HCT116 (cell line): Measurements from ENCODE around the gene WWTR1. TPM values are rescaled to one million over a fixed set of nuclear protein-coding genes. Genes with fewer than 3 reads are reported as not detected.

ENCODE experiments used
- ATAC-seq: fragments of 200-7000 bp; cut with Tn5 transposase; 2 replicates; pipeline ENCODE4 v1.9.1; 2020; ENCODE audit warnings: mild to moderate bottlenecking, moderate library complexity
- BruUV-seq: library from RNA; stranded (reverse); fragments of 400-500 nt; replicated peaks from 2 replicates; lab custom pipeline; 2021; lab: Mats Ljungman, UMichigan
- CTCF ChIA-PET: fragments of 300-600 bp; sonication (Branson Sonifier 250); formaldehyde crosslinking; loops from one replicate; lab custom pipeline; 2021; ENCODE audit warnings: antibody characterized with exemption; lab: Charles Lee
- POLR2A ChIA-PET: fragments of 300-600, 350-600 bp; sonication (Branson Sonifier 250); formaldehyde crosslinking; loops from one replicate; lab custom pipeline; 2021; ENCODE audit warnings: antibody characterized with exemption; lab: Charles Lee
- RAD21 ChIA-PET, 2 experiments: fragments of 300-600 bp; sonication (Branson Sonifier 250); formaldehyde crosslinking; loops; one replicate each; lab custom pipeline; 2023; ENCODE audit warnings: low total read pairs in 2 of 2; ENCODE audit not compliant: uncharacterized antibody in 2 of 2, unreplicated experiment in 2 of 2, low non-redundant PET in 1 of 2; lab: Charles Lee
- DNase-seq: peaks from one replicate; pipeline ENCODE4 v3.0.0-alpha.2; 2010; ENCODE audit warnings: low read depth, low spot score
- H2AFZ ChIP-seq: fragments of 200-600 bp; shearing (Covaris generic), sonication (generic); 2 replicates; pipeline ENCODE4 v1.6.1; 2017; ENCODE audit warnings: low read depth, mixed run types, mixed read lengths, antibody characterized with exemption, low read length; ENCODE audit not compliant: poor library complexity, severe bottlenecking
- H3K27ac ChIP-seq: 2 replicates; pipeline ENCODE4 v1.5.1; 2012; ENCODE audit warnings: low read depth, low read length
- H3K27me3 ChIP-seq: fragments of 200-600 bp; sonication (generic); 2 replicates; pipeline ENCODE4 v1.6.1; 2016; ENCODE audit warnings: mixed run types, low read length, mixed read lengths; ENCODE audit not compliant: insufficient read depth
- H3K36me3 ChIP-seq, 2 experiments: fragments of 200-500 bp in 1 of 2; fragments of 200-600 bp in 1 of 2; sonication (Bioruptor generic) in 1 of 2; sonication (generic) in 1 of 2; 2 replicates each; pipeline versions ENCODE4 v1.5.1 to v1.6.1; 2014 to 2016; ENCODE audit warnings: low read length in 2 of 2, inconsistent platforms in 1 of 2, mixed read lengths in 1 of 2, mixed run types in 1 of 2; ENCODE audit not compliant: insufficient read depth in 2 of 2, control insufficient read depth in 1 of 2
- H3K4me1 ChIP-seq, 2 experiments: fragments of 200-600 bp in 1 of 2; sonication (generic) in 1 of 2; 2 replicates each; pipeline versions ENCODE4 v1.5.1 to v1.6.1; 2012 to 2017; ENCODE audit warnings: low read length in 2 of 2, inconsistent platforms in 1 of 2, mild to moderate bottlenecking in 1 of 2, mixed read lengths in 1 of 2, mixed run types in 1 of 2, moderate library complexity in 1 of 2; ENCODE audit not compliant: insufficient read depth in 2 of 2, control insufficient read depth in 1 of 2
- H3K4me2 ChIP-seq: fragments of 200-600 bp; sonication (generic); 2 replicates; pipeline ENCODE4 v1.6.1; 2017; ENCODE audit warnings: mixed run types, low read length, mixed read lengths
- H3K4me3 ChIP-seq, 2 experiments: fragments of 200-600 bp in 1 of 2; sonication (generic) in 1 of 2; replicated peaks in 1 of 2; 2 replicates each; pipeline ENCODE4 v1.5.1; 2011 to 2016; ENCODE audit warnings: low read length in 2 of 2, control low read depth in 1 of 2, low read depth in 1 of 2, mild to moderate bottlenecking in 1 of 2, mixed read lengths in 1 of 2, mixed run types in 1 of 2
- H3K79me2 ChIP-seq: fragments of 200-600 bp; sonication (generic); 2 replicates; pipeline ENCODE4 v1.6.1; 2017; ENCODE audit warnings: mild to moderate bottlenecking, mixed run types, low read length, moderate library complexity, mixed read lengths; ENCODE audit not compliant: insufficient read depth
- H3K9ac ChIP-seq: fragments of 200-600 bp; sonication (generic); 2 replicates; pipeline ENCODE4 v1.6.1; 2016; ENCODE audit warnings: low read length, mixed read lengths
- H3K9me2 ChIP-seq: fragments of 200-600 bp; sonication (generic), shearing (Covaris generic); 2 replicates; pipeline ENCODE4 v1.6.1; 2017; ENCODE audit warnings: mixed run types, mild to moderate bottlenecking, moderate library complexity; ENCODE audit not compliant: insufficient read depth
- H3K9me3 ChIP-seq, 2 experiments: fragments of 200-500 bp in 1 of 2; fragments of 200-600 bp in 1 of 2; sonication (Bioruptor generic) in 1 of 2; sonication (generic) in 1 of 2; 2 replicates each; pipeline ENCODE4 v1.6.1; 2014 to 2017; ENCODE audit warnings: low read length in 2 of 2, mixed read lengths in 2 of 2, inconsistent platforms in 1 of 2, low read depth in 1 of 2, mild to moderate bottlenecking in 1 of 2, mixed run types in 1 of 2, moderate library complexity in 1 of 2; ENCODE audit not compliant: control insufficient read depth in 1 of 2, insufficient read depth in 1 of 2
- H4K20me1 ChIP-seq: fragments of 200-600 bp; sonication (generic), shearing (Covaris generic); 2 replicates; pipeline ENCODE4 v1.6.1; 2017; ENCODE audit warnings: mixed run types, mild to moderate bottlenecking, moderate library complexity; ENCODE audit not compliant: insufficient read depth
- EGR1 ChIP-seq: IDR thresholded peaks from 2 replicates; pipeline ENCODE4 v1.6.1; 2012; ENCODE audit warnings: low read depth
- ELF1 ChIP-seq: IDR thresholded peaks from 2 replicates; pipeline ENCODE4 v1.6.1; 2012; ENCODE audit warnings: low read depth, borderline replicate concordance
- EZH2phosphoT487 ChIP-seq: fragments of 200-600 bp; IDR thresholded peaks from 2 replicates; pipeline ENCODE4 v1.6.1; 2018; ENCODE audit warnings: antibody characterized with exemption, borderline replicate concordance
- TCF7L2 ChIP-seq: IDR thresholded peaks from 2 replicates; pipeline ENCODE4 v1.7.0; 2011; ENCODE audit warnings: borderline replicate concordance, inconsistent platforms; ENCODE audit not compliant: insufficient read depth, insufficient read length; ENCODE audit errors: extremely low read depth
- YY1 ChIP-seq: IDR thresholded peaks from 2 replicates; pipeline ENCODE4 v1.6.1; 2011; ENCODE audit warnings: low read length, low read depth, moderate library complexity, mild to moderate bottlenecking; ENCODE audit not compliant: insufficient replicate concordance; ENCODE audit errors: extremely low read depth
- intact Hi-C: fragments of 100-400 bp; cut with micrococcal nuclease; formaldehyde crosslinking; loops from 2 replicates; pipeline ENCODE4 v1.10.0; 2022
- total RNA-seq: library from RNA; stranded (reverse); gene quantifications from one replicate; pipeline ENCODE4 v1.2.1, GENCODE V29; 2021; ENCODE audit not compliant: unreplicated experiment
- TF ChIP-seq, protein P1 (sequence below), 3 experiments: fragments of 200-600 bp in 1 of 3; sonication (generic) in 1 of 3; IDR thresholded peaks in 2 of 3; conservative IDR thresholded peaks in 1 of 3; 2 replicates each; pipeline ENCODE4 v1.5.1; 2012 to 2017; ENCODE audit warnings: low read depth in 2 of 3, low read length in 2 of 3, antibody characterized with exemption in 1 of 3, borderline replicate concordance in 1 of 3, control low read depth in 1 of 3, mild to moderate bottlenecking in 1 of 3, mixed read lengths in 1 of 3, mixed run types in 1 of 3, moderate library complexity in 1 of 3; ENCODE audit not compliant: insufficient read depth in 1 of 3
- TF ChIP-seq, protein P2 (sequence below): IDR thresholded peaks from 2 replicates; pipeline ENCODE4 v1.6.1; 2012
- TF ChIP-seq, protein P3 (sequence below): IDR thresholded peaks from 2 replicates; pipeline ENCODE4 v1.6.1; 2011; ENCODE audit warnings: mild to moderate bottlenecking, low read length, moderate library complexity; ENCODE audit not compliant: insufficient replicate concordance; ENCODE audit errors: extremely low read depth

Gene WWTR1
- total RNA-seq, 1 experiment from 2014 or later, result 46.9 TPM

DNA sequence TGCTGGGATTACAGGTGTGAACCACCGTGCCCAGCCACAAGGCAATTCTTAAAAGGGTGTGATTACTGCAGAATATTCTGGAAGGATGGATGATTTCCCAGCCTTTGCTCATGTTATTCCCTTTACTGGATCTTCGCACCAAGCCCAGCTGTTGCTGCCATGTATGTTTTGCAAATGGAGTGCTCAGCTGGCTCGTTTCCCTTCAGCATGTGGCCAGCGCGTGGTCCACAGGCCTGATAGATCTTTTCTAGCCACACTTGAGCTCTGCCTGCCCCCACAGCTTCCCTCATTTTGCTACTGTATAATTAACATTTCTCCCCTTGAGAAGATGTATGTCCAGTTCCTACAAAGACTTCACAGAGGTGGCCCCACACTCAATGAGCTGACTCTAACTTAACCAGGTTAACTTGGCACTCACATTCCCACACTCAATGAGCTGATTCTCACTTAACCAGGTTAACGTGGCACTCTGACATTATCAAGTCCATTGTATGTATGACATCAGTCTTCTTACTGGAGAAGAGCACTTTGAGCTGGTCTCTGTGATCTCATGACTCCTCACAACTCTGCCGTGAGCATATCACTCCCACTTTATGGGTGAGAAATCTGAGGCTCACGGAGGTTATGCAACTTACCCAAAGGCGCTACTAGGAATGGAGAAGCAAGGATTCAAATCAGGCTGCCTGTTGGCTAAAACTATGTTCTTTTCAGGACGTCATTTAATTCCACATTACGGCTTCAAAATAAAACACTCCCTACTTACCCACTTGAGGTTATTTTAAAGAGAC lies 134.1 kb downstream of the WWTR1 start:
- ChIA-PET CTCF (interaction anchor here (1.3 kb wide), 1 partner anchor 248 kb away, joined by 3 read pairs; no protein-coding TSS in a partner anchor), RAD21 (no interaction called here), POLR2A (no interaction called here)
- Histone ChIP-seq H3K4me1 (no peaks in the 10 kb centered on the region), H3K9me3 (no peaks in the 10 kb centered on the region), H3K9me2 (no peaks in the 10 kb centered on the region), H3K27me3 (no peaks in the 10 kb centered on the region), H3K4me3 (no peak overlapping the region), H3K36me3 (peaks cover 0 to 12% of the 10 kb centered on the region in 2 experiments; a peak in 2 of 4 replicates), H4K20me1 (no peaks in the 10 kb centered on the region), H3K4me2 (no peak overlapping the region), H3K9ac (no peak overlapping the region), H2AFZ (no peak overlapping the region), H3K27ac (no peak overlapping the region), H3K79me2 (peaks cover 4% of the 10 kb centered on the region; the same call in 1 of the 2 replicates)
- DNase-seq, result no peak
- intact Hi-C loops, result no loop called here
- no peak for ATAC-seq
- no TSS peak for BruUV-seq
- TF ChIP-seq EGR1 (no peak), YY1 (no peak)
- TF ChIP-seq, protein P1, sequence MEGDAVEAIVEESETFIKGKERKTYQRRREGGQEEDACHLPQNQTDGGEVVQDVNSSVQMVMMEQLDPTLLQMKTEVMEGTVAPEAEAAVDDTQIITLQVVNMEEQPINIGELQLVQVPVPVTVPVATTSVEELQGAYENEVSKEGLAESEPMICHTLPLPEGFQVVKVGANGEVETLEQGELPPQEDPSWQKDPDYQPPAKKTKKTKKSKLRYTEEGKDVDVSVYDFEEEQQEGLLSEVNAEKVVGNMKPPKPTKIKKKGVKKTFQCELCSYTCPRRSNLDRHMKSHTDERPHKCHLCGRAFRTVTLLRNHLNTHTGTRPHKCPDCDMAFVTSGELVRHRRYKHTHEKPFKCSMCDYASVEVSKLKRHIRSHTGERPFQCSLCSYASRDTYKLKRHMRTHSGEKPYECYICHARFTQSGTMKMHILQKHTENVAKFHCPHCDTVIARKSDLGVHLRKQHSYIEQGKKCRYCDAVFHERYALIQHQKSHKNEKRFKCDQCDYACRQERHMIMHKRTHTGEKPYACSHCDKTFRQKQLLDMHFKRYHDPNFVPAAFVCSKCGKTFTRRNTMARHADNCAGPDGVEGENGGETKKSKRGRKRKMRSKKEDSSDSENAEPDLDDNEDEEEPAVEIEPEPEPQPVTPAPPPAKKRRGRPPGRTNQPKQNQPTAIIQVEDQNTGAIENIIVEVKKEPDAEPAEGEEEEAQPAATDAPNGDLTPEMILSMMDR (IDR thresholded peaks at IDR 0.05 in 2 of 3, conservative IDR thresholded peaks at IDR 0.05 in 1 of 3; ENCODE audit: borderline replicate concordance in 1 of 3, insufficient read depth in 1 of 3, low read depth in 2 of 3, low read length in 2 of 3), result no peak

DNA sequence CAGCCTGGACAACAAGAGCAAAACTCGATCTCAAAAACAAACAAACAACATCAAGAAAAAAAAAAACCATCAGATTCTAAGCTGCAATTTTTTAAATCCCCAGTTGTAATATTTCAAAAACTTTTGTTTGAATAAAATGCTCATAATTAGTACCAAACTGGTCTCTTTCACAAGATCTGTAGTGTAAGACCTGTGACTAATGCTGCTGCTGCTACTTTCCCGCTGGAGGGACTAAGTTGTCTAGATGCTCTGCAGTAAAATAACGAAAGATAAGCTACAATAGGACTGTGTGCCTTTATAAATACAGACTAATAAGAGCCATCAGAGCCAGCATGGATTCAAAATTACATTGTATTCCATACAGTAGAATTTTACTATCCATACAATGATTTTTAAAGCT lies 137.9 kb downstream of the WWTR1 start:
- H3K4me3 ChIP-seq, result no peak overlapping the region
- no peaks in the 10 kb centered on the region for H3K27me3 ChIP-seq
- ChIA-PET CTCF (interaction anchor here (1.6 kb wide), 1 partner anchor 232 kb away, joined by 4 read pairs; the partner anchor contains the start of gene COMMD2), RAD21 (no interaction called here), POLR2A (no interaction called here)
- H3K4me2 ChIP-seq, result no peak overlapping the region
- DNase-seq (no peak), ATAC-seq (no peak)
- no peaks in the 10 kb centered on the region for H3K79me2 ChIP-seq
- H3K4me1 ChIP-seq, result no peaks in the 10 kb centered on the region
- H3K36me3 ChIP-seq, result peaks cover 0 to 6% of the 10 kb centered on the region in 2 experiments; a peak in 2 of 4 replicates
- intact Hi-C loops, result no loop called here
- H2AFZ ChIP-seq, result no peak overlapping the region
- BruUV-seq, result no TSS peak
- no peaks in the 10 kb centered on the region for H4K20me1 ChIP-seq
- no peak overlapping the region for H3K9ac ChIP-seq
- no peak overlapping the region for H3K27ac ChIP-seq
- no peaks in the 10 kb centered on the region for H3K9me3 ChIP-seq
- H3K9me2 ChIP-seq, result no peaks in the 10 kb centered on the region
- TF ChIP-seq ELF1, result no peak
- TF ChIP-seq, protein P2, sequence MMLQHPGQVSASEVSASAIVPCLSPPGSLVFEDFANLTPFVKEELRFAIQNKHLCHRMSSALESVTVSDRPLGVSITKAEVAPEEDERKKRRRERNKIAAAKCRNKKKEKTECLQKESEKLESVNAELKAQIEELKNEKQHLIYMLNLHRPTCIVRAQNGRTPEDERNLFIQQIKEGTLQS, result no peak
- TF ChIP-seq, protein P1 (IDR thresholded peaks at IDR 0.05 in 2 of 3, conservative IDR thresholded peaks at IDR 0.05 in 1 of 3; ENCODE audit: borderline replicate concordance in 1 of 3, insufficient read depth in 1 of 3, low read depth in 2 of 3, low read length in 2 of 3), result no peak
- TF ChIP-seq EZH2phosphoT487, result no peak
- TF ChIP-seq EGR1, result no peak
- TF ChIP-seq TCF7L2, result no peak
- TF ChIP-seq, protein P3, sequence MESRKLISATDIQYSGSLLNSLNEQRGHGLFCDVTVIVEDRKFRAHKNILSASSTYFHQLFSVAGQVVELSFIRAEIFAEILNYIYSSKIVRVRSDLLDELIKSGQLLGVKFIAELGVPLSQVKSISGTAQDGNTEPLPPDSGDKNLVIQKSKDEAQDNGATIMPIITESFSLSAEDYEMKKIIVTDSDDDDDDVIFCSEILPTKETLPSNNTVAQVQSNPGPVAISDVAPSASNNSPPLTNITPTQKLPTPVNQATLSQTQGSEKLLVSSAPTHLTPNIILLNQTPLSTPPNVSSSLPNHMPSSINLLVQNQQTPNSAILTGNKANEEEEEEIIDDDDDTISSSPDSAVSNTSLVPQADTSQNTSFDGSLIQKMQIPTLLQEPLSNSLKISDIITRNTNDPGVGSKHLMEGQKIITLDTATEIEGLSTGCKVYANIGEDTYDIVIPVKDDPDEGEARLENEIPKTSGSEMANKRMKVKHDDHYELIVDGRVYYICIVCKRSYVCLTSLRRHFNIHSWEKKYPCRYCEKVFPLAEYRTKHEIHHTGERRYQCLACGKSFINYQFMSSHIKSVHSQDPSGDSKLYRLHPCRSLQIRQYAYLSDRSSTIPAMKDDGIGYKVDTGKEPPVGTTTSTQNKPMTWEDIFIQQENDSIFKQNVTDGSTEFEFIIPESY, result no peak
